ENCODE results near the gene ABHD17C. TPM values are rescaled to one million over a fixed set of nuclear protein-coding genes. Genes with fewer than 3 reads are reported as not detected.

Gene ABHD17C
- polyA plus RNA-seq, 1 experiment: 30.8 TPM

GRCh38 chr15:80753161-80753560 lies 58.1 kb downstream of the ABHD17C start:
- Histone ChIP-seq H3K27me3 (ENCODE audit: control insufficient read depth, insufficient read depth, low read length) (no peaks in the 10 kb centered on the region), H3K4me3 (ENCODE audit: low read depth, low read length) (no peak overlapping the region), H3K9me3 (ENCODE audit: control insufficient read depth, insufficient read depth, low read length) (no peaks in the 10 kb centered on the region), H3K27ac (ENCODE audit: low read depth, low read length) (no peak overlapping the region)
- no peak for TF ChIP-seq CTCF (IDR thresholded peaks at IDR 0.05; ENCODE audit: low read depth, low read length)
- DNase-seq (ENCODE audit: low read depth, low spot score): no peak
- ChIA-PET CTCF (interaction anchor here (1.7 kb wide), 1 partner anchor 26 kb away, joined by 6 read pairs; the partner anchor contains the start of gene CEMIP), POLR2A (no interaction called here)

GRCh38 chr15:80754014-80754413 lies 58.9 kb downstream of the ABHD17C start:
- ChIA-PET CTCF (interaction anchor here (1.6 kb wide), 1 partner anchor 186 kb away, joined by 6 read pairs; no protein-coding TSS in a partner anchor), POLR2A (no interaction called here)
- no peak for TF ChIP-seq CTCF (IDR thresholded peaks at IDR 0.05; ENCODE audit: low read depth, low read length)
- H3K27ac ChIP-seq (ENCODE audit: low read depth, low read length): no peak overlapping the region
- no peaks in the 10 kb centered on the region for H3K9me3 ChIP-seq (ENCODE audit: control insufficient read depth, insufficient read depth, low read length)
- no peak for DNase-seq (ENCODE audit: low read depth, low spot score)
- H3K4me3 ChIP-seq (ENCODE audit: low read depth, low read length): no peak overlapping the region
- H3K27me3 ChIP-seq (ENCODE audit: control insufficient read depth, insufficient read depth, low read length): no peaks in the 10 kb centered on the region

DNA sequence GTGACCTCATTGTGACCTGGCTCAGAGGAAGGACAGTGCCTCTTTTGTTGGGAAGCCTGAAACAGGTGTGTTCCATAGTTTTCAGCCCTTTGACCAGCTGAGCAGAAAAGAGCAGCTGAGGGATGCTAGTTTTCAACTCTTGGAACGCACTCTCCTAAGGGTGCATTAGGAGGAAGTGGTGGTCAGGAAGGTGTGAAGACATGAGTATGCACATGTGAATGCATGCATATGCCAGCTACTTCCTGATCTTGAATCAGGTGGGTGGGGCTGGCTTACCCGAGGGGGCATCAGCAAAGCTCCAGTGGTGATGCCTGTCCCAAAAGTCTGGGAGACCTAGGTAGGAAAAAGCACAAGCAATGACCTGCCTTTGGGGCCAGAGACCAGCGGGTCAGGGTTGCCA lies 60.8 kb downstream of the ABHD17C start:
- TF ChIP-seq CTCF (IDR thresholded peaks at IDR 0.05; ENCODE audit: low read depth, low read length): no peak
- Histone ChIP-seq H3K9me3 (ENCODE audit: control insufficient read depth, insufficient read depth, low read length) (no peaks in the 10 kb centered on the region), H3K27me3 (ENCODE audit: control insufficient read depth, insufficient read depth, low read length) (no peaks in the 10 kb centered on the region), H3K27ac (ENCODE audit: low read depth, low read length) (no peak overlapping the region), H3K4me3 (ENCODE audit: low read depth, low read length) (no peak overlapping the region)
- DNase-seq (ENCODE audit: low read depth, low spot score): no peak
- ChIA-PET CTCF (no interaction called here), POLR2A (interaction anchor here (1.5 kb wide), 1 partner anchor 61 kb away, joined by 3 read pairs; the partner anchor contains the start of gene ABHD17C)

DNA sequence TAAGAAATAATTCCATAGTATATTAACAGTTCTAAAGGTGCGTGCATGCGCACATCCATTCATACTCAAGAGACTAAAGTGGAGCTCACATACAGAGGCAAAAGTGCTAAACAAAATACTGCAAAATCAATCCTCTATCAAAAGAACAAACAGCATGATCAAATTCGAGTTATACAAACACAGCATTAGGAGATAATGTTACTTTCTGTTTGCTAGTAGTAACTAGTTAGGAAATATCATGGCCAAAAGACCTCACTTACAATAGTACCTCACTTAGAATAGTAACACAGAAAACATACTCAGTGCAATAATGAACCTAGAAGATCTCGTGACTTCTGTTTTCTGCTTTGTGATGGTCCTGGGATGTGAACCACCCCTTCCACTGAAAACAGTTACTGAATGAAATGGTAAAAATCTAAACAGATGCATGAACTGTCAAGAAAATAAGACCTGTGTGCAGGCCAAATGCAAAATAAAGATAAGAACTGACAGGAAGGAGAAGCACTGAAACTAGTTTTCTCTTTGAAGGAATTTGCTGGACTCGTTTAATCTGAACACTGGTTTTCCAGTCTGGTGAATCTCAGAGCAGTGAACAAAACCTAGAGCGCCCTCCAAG lies 63.1 kb downstream of the ABHD17C start:
- Histone ChIP-seq H3K9me3 (ENCODE audit: control insufficient read depth, insufficient read depth, low read length) (no peaks in the 10 kb centered on the region), H3K27me3 (ENCODE audit: control insufficient read depth, insufficient read depth, low read length) (no peaks in the 10 kb centered on the region), H3K4me3 (ENCODE audit: low read depth, low read length) (no peak overlapping the region), H3K27ac (ENCODE audit: low read depth, low read length) (no peak overlapping the region)
- no peak for DNase-seq (ENCODE audit: low read depth, low spot score)
- POLR2A ChIA-PET: no interaction called here
- CTCF ChIA-PET: interaction anchor here (0.7 kb wide), 1 partner anchor 18 kb away, joined by 4 read pairs; no protein-coding TSS in a partner anchor
- TF ChIP-seq CTCF (IDR thresholded peaks at IDR 0.05; ENCODE audit: low read depth, low read length): no peak

DNA sequence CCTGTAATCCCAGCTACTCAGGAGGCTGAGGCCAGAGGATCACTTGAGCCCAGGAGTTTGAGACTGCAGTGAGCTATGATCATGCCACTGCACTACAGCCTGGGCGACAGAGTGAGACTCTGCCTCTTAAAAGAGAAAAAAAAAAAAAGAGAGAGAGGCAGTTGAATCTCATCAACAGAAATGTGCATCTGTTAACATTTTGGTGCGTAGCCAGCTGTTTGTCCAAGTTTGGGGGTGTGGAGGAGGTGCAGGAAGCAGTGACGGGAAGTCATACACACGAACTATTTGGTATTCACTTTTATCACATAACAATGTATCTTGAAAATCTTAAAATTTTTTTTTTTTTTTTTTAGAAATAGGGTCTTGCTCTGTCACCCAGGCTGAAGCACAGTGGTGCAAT lies 65.8 kb downstream of the ABHD17C start:
- CTCF ChIA-PET: no interaction called here

More for the DNA sequence above, 65.8 kb downstream of the ABHD17C start:
- Histone ChIP-seq H3K27ac (ENCODE audit: low read depth, low read length) (no peak overlapping the region), H3K9me3 (ENCODE audit: control insufficient read depth, insufficient read depth, low read length) (no peaks in the 10 kb centered on the region), H3K27me3 (ENCODE audit: control insufficient read depth, insufficient read depth, low read length) (no peaks in the 10 kb centered on the region), H3K4me3 (ENCODE audit: low read depth, low read length) (no peak overlapping the region)
- POLR2A ChIA-PET: interaction anchor here (0.7 kb wide), 1 partner anchor 209 kb away, joined by 4 read pairs; no protein-coding TSS in a partner anchor
- no peak for TF ChIP-seq CTCF (IDR thresholded peaks at IDR 0.05; ENCODE audit: low read depth, low read length)
- DNase-seq (ENCODE audit: low read depth, low spot score): no peak

Measured in AG04450 (cell line).